ENCODE data around the gene NDUFB4.

- TF ChIP-seq, protein P1, sequence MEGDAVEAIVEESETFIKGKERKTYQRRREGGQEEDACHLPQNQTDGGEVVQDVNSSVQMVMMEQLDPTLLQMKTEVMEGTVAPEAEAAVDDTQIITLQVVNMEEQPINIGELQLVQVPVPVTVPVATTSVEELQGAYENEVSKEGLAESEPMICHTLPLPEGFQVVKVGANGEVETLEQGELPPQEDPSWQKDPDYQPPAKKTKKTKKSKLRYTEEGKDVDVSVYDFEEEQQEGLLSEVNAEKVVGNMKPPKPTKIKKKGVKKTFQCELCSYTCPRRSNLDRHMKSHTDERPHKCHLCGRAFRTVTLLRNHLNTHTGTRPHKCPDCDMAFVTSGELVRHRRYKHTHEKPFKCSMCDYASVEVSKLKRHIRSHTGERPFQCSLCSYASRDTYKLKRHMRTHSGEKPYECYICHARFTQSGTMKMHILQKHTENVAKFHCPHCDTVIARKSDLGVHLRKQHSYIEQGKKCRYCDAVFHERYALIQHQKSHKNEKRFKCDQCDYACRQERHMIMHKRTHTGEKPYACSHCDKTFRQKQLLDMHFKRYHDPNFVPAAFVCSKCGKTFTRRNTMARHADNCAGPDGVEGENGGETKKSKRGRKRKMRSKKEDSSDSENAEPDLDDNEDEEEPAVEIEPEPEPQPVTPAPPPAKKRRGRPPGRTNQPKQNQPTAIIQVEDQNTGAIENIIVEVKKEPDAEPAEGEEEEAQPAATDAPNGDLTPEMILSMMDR (optimal IDR thresholded peaks at IDR 0.05 in 1 of 3, IDR thresholded peaks at IDR 0.05 in 1 of 3, conservative IDR thresholded peaks at IDR 0.05 in 1 of 3; ENCODE audit: extremely low read depth in 1 of 3, insufficient read depth in 2 of 3, low read length in 3 of 3): no peak
- TF ChIP-seq EZH2 (IDR thresholded peaks at IDR 0.05; ENCODE audit: low read length): no peak
Observed at GRCh38 chr3:120566243-120566975, 29.7 kb upstream of the NDUFB4 start.
